Activated CD4-positive, CD25-positive, alpha-beta regulatory T cell treated with anti-CD3 and anti-CD28 coated beads, Interleukin-2, amount 50 U/mL, for 16 hours (primary cell): Measurements from ENCODE around the gene ANO1.

ENCODE experiments used
- DNase-seq: peaks from one replicate; pipeline ENCODE4 v3.0.0-alpha.2; 2020; ENCODE audit warnings: low read depth, low spot score

The ANO1 gene

DNA sequence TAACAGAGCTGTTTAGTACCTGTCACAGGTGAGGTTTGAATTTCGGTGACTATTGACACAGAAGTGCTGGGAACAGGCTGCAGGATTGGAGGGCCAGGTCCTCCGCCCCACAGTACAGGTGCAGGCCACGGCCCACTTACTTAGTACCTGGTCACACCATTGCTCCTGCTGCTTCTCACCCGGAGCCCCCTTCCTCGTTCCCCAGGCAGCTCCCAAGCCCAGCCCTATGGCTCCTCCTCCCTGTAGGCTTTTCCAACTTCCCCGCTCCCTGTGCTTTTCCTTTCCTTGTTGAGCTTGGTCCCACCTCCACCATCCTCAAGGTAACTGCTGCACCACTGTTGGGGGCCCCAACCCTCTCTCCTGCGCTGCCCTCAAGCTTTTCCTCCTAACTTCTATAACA lies 27.9 kb upstream of the ANO1 start:
- DNase-seq, result no peak

DNA sequence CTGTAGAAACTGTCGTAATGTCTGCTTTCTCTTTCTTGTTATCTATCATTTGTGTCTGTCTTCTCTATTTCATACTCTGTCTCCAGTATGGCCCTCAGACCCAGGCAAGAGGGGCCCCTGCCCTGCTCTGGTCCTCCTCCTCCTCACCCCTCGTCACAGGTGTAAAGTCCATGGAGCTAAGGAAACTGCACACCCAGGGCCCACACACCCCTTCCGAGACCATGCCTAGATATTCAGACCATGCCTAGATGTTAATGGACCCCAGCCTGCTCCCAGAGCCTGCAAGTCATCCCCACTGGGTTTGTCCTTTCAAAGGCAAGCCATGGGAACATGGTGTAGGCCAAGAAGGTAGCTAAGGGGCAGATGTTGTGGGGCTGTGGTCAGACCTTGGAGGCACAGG lies 24.1 kb upstream of the ANO1 start:
- no peak for DNase-seq

DNA sequence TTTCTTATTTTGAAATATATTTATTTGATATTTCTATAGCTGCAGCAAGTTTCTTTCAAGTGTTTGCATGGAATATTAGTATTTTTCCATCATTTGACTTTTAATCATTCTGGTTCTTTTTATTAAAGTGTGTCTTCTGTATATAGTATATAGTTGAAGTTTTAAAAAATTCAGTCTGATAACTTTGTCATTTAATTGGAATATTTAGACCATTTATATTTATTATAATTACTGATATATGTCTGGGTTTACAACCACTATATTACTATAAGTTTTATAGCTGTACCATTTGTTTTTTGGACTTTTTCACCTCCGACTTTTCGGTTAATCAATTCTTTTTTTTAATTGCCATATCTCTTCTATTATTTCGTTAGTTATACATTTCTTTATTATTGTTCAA lies 22.7 kb upstream of the ANO1 start:
- DNase-seq, result no peak

DNA sequence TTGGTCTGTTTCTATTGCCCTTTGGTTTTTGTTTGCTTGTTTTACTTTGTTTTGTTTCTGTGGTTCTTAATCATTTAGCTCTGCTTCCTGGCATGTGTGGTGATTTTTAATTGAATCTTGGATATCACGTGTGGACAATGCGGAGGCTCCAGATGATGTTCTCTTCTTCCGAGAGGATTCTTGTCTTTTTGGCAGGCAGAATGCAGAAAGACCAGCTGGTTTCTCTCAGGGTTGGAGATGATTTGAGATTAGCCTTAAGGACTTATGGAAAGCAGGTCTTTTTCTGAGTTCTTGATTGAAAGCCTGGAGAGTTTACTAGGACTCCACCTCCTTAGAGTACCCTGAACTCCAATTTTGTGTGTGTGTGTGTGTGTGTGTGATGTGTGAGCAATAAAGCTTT lies 21.0 kb upstream of the ANO1 start:
- no peak for DNase-seq

DNA sequence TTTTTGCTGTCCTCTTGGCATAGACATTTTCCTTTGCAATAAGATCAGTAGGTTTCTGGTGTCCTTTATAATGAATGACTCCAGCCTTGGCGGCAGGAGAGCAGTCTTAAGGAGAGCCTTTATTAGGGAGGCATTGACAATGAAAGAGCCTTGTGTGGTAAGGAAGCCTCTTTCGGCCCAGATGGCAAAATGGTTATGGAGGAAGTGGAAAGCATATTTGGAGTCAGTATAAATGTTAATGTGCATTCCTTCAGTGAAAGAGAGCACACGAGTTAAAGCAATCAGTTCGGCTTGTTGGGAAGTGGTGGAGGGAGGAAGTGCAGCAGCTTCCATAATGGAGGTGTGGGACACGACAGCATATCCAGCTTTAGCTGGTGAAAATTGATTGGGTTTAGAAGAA lies 18.1 kb upstream of the ANO1 start:
- DNase-seq, result no peak

DNA sequence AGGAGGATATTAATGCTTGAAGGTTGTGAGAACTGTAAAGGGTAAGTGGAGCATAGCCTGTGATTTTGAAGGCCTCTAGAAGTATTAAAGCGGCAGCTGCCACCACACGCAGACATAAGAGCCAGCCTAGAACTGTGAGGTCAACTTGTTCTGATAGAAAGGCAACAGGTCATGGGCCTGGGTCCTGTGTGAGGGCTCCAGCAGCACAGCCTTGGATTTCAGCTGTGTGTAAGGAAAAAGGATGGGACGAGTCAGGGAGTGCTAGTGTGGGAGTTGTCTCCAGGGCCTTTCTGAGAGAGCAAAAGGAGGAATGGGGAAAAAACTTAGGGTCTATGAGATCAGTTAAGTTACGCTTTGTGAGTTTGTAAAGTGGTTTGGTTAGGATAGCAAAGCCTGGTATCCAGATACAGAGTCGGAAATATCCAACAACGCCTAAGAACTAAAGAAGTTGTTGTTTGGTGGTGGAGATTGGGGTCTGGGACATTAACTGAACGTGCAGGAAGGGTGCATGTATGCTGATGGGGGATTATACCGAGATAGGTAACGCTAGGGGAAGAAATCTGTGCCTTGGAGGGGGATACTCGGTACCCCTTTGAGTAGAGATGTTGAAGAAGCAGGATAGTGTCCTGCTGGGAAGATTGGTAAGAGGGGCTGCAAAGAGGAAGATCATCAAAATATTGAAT lies 17.4 kb upstream of the ANO1 start:
- DNase-seq, result no peak

DNA sequence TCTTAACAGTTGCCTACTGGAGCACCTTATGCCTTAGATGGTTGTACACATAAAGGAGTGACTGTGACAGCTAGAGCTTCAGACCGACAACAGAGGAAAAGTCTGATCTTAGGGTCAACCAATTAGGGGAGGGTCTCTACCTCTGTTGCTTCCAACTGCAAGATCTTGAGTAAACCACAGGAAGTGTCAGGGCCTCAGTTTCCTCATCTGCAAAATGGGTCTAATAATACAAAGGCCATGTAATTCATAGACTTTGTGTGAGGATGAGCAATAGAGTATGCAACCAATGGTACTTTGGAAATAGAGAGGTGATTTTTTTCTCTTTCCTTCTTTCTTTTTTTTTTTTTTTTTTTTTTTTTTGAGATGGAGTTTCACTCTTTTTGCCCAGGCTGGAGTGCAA lies 16.4 kb upstream of the ANO1 start:
- DNase-seq, result no peak

DNA sequence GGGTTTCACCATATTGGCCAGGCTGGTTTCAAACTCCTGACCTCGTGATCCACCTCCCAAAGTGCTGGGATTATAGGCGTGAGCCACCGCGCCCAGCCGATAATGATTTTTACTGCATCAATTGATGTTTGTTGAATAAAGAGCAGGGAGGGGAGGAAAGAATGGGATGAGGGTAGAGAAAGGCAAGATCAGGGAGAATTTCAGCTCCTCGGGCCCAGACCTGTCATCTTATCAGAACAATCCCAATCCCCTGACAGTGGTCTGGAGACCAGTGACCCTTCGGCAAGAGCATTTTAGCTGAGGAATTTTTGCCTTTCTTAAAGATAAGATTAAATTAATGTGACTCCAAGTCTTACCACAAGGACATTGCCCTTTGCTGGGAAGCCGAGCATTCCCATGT lies 15.0 kb upstream of the ANO1 start:
- DNase-seq, result no peak

DNA sequence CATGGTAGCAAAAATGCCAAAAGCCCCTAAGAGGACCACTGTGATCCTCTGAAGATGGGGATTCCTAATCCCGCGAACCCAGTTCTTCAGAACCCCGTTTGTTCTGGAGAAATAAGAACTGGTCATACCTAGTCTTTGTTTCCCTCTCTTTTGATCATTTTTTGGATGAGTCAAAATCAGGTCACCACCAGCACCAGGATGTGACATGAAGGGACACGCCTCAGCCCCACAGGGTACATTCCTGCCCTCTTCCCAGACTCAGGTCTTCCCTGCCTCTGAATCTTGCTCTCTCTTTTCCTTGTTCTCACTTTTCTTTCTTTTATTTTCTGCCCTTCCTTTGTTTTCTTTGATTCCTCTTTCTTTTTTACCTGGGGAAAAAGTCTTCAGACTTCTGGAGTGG lies 14.6 kb upstream of the ANO1 start:
- no peak for DNase-seq

DNA sequence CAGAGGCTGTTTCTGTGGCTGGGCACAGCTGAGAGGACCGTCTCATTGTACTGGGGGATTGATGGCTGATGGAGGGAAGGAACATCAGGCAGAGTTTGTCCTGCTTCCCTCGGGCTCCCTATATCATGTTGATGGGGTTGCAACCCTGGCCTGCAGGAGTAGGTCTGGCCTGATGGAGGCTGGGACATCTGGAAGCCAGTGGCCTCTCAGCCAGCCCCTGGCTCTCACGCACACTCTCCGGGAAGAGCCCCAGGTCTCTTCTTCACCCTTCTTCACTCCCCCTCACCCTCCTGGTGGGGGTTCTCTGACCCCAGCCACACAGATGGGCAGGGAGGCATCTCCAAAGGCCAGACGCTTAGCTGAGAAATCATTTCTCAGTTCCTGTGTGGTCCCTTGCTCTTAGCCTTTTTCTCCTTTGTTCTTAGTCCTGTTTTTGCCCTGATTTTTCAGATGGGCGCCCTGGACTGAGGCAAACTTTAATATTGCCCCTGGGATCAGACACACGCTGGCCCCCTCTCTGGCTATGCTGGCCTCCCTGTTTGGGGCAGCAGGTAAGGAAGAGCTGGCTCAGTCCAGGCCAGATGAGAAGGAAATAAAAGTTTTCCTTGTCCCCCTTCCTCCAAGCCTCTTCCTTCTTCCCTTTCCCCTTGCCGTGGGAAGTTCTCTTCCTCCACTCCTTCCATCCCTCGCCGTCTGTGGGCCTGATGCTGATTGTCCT lies 13.9 kb upstream of the ANO1 start:
- DNase-seq, result no peak

DNA sequence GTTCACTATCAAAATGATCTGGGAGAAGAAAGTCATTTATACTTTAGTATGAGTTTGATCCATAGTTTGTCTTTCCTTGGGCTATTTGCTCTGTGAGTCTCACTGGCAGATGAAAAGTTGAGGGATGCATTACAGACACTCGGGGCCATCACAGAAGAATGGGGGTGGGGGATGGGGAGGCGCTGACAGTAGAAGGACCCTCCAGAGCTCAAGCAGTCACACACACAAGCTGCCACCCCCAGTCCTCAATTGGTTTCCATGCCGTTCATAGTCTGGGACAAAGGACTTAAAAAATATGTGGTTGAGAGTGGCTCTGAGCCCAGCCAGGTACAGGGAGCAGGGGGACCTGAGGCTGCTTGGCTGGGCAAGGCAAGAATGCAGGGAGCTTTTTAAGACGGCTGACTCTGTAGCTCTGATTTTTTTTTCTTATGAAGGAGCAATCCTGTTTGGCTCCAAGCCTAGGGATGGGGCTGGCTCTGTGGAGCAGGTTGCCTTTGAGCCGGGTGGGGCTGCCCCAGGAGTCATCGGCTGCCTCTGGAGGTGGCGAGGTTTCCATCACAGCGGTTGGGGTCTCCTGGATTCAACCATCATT lies 13.3 kb upstream of the ANO1 start:
- DNase-seq, result no peak

DNA sequence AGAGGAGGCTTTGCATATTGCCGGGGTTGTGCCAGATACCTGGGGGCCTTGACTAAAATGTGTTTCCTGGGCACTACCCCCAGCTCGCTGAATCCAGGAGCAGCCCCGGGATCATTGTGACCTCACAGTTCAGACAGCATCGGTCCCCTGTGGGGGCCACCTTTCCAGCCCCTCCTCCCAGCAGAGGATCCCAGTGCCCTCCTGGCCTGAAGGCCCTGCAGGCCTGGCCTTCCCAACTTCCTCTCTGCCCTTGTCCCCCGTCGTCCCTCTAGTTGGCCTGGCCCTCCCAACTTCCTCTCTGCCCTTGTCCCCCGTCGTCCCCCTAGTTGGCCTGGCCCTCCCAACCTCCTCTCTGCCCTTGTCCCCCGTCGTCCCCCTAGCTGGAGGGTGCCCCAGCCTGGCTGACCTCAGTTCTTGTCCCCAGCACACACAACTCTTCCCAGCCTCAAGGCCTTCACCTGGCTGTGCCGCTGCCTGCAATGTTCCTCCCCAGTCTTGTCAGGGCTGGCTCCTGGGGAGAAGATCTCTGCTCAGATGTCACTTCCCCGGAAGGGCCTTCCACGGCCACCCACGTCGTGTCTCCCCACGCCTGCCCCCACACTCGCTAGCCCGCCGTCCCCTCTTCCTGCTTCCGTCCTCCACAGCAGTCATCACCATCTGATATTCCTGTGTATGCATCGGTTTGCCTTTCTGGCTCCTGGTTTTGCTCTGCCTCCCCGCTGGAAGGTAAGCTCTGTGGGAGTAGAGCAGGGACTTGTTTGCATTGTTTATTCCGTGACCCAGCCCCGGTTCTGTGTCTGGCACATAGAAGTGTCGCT lies 12.6 kb upstream of the ANO1 start:
- no peak for DNase-seq

DNA sequence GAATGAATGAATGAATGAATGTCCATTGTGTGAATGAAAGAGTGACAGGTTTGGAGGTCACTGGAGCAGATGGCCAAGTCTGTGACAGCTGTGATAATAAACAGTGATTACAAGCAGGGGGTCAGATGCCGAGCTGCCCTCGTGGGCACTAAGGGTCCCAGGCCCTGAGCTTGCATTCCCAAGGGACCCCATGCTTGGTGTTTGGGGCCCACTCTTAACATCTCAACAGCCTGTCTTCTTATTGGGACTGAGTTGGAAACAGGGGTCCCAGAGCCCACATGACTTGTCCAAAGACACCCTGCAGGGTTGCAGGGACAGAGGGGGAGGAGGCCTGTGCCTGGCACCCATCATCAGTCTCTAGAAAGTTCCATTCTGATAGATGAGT lies 12.0 kb upstream of the ANO1 start:
- DNase-seq, result no peak

DNA sequence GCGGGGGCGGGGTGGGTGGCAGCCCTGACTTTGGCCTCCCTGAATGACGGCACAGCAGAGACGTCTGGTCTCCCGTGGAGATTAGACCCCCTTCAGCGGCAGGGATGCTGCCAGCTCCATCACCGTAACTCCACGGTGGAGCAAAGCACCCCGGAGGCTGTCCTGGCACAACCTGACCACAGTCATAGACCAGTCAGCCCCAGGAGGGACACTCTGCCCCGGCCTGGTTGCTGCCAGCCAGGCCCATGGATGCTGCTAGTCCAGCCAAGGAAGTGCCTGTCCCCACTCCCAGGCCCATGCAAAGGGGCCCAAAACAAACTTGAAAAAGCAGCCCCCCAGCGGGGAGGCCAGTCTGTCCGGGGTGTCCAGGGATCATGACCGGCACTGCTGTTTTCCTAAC lies 11.5 kb upstream of the ANO1 start:
- no peak for DNase-seq

DNA sequence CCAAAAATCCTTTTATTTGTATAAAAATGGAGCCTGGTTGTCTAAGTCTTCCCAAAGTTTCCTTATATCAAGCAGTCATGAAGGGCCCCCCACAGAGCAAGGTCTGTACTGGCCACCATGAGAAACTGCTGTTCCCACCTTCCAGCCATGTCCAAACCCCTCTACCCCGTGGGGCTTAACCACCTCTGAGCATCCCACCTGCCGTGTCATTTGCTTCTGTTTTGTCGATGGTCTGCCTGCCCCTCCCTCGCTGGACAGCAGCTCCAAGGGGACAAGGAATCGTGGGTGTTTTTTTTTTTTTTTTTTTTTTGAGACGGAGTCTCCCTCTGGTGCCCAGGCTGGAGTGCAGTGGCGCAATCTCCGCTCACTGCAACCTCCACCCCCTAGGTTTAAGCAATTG lies 11.1 kb upstream of the ANO1 start:
- no peak for DNase-seq

DNA sequence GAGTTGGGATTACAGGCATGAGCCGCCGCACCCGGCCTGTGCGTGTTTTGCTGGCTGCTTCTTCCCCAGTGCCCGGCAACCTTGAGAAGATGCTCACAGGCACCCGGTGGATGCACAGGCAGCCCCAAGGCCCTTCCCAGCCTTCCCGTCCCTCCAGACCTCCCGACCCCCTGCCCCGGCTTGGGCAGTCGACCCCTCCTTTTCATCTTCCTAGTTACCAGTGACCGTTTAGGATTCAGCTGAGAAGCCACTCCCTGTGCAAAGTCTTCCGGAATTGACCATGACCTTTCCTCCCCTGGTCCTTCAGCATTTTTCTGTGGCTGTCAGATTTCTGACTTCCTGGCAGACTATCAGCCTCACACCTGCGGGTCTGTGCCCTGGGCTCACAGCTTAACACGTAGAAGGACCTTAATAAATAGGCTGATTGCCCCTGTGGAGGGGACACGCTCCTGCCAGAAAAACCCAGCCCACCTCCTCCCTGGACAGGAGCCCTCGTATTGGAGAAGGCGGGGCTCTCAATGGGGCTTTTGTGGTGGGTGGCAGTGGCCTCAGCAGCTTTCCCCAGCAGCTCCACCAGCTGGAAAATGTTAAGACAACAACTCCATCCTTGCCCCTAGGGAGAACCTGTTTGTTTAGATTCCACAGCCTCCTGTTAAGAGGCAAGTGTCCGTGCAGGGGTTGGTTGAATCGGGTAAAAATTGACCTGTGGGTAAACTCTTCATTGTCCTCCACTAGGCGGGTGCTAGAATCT lies 10.4 kb upstream of the ANO1 start:
- no peak for DNase-seq

DNA sequence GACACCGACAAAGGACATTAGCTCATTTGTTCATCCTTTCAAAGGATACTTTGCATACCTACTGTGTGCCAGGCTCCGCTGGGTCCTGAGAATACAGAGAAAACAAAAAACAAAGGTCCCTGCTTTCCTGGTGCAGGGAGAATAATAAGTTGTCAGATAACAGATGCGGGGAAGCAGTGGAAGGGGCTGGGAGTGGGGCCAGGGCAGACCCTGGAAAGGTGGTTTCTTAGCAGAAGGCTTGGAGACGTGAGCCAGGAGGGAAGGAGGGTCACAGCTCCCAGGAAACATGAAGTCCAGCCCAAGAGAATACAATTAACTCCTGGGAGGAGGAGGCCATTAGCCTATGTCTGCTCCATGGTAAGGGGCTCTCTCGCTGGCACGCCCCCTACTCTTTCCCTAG lies 9.8 kb upstream of the ANO1 start:
- DNase-seq, result no peak

DNA sequence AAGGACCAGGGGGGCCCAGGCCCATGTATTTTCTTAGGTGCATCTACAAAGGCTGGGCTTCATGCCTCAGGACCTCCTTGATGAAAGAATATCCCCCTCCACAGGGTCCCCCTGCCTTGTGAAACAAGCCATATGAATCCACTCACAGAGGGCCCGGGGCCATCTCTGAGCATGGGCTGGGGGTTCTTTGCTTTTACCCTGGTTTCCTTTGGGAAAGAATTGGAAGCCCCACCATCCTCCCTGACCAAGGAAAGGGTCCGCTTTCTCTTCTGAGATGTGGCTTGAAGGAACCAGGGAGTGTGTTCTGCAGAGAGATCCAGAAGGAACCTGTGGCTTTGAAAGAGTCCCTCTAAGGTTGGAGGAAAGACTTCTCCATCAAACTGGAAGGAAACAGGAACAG lies 9.2 kb upstream of the ANO1 start:
- DNase-seq, result no peak

DNA sequence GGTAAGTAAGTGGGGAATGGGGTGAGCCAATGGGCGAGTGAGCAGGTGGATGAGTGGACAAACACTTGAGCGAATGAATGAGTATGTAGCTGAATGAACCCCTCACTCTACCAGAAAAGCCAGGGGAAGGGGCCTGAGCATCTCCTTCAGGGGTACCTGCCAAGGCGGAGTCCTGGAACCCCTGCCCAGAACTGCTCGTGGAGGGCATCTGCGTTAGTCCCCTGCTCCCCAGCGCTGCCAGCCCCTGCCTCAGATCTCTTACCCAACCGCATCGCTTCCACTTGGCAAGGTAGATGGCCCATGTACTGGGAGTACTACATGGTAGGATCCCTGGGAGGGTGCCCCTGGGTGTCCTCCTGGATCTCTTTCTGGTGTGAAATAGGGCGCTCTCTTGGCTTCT lies 7.4 kb upstream of the ANO1 start:
- DNase-seq, result no peak

DNA sequence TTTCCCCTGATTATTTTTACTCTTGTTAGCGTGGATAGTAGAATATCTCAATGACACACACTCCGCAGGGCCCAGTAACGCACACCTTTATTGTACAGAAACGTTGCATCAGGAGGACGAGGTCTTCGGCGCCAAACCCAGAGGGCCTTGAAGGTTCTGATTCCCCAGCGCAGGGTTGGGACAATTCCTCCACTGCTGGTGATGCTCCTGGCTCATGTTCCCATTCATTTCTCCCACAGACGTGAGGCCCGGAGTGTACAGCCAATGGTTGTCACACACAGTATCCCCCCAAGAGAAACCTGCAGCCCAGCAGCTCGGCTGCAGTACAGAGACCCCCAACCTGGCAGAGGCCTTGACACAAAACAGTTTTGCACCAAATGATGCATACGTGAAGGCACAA lies 6.1 kb upstream of the ANO1 start:
- no peak for DNase-seq

DNA sequence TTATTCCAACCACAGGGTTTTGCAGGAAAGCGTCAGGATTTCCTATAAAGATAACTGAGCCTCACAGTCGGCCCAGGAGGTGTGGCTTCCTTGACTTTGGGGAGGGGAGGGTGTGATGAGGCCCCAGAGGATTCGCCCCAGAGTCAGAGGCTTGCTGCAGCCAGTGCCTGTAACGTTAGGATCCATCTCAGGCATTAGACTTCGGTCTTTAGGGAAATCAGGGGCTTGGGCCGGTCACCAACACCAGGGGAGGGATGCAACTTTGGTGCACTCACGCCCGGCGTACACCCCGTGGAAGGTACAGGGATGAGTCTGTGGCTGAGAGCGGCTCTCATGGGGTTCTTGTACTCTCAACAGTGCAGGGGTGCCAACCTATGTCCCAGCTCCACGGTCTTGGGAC lies 5.7 kb upstream of the ANO1 start:
- no peak for DNase-seq
